HepG2 (cell line): Measurements from ENCODE around the gene FAT1. TPM values are rescaled to one million over a fixed set of nuclear protein-coding genes. Genes with fewer than 3 reads are reported as not detected.

ENCODE experiments used
- ARNTL ChIP-seq: sonication (generic); formaldehyde crosslinking; IDR thresholded peaks from 2 replicates; pipeline ENCODE4 v1.4.0; 2020; ENCODE audit warnings: mild to moderate bottlenecking, missing genetic modification reagents
- CBX2 ChIP-seq, 2 experiments: fragments of 200-600 bp in 1 of 2; sonication (generic); formaldehyde crosslinking in 1 of 2; IDR thresholded peaks; 2 replicates each; pipeline versions ENCODE4 v1.7.0 to v1.8.1; 2018 to 2022; ENCODE audit warnings: low read depth in 2 of 2, low read length in 1 of 2, mild to moderate bottlenecking in 1 of 2, missing genetic modification reagents in 1 of 2
- CCAR2 ChIP-seq: fragments of 200-400 bp; formaldehyde crosslinking; optimal IDR thresholded peaks from 2 replicates; pipeline ENCODE3; 2018; ENCODE audit warnings: low read depth, mild to moderate bottlenecking, low read length, moderate library complexity
- HOXA7 ChIP-seq: sonication (generic); formaldehyde crosslinking; IDR thresholded peaks from 2 replicates; pipeline ENCODE4 v1.8.1; 2022; ENCODE audit warnings: mild to moderate bottlenecking, missing genetic modification reagents, moderate library complexity
- ISX ChIP-seq: sonication (generic); formaldehyde crosslinking; conservative IDR thresholded peaks from 2 replicates; pipeline ENCODE4 v1.5.0; 2020; ENCODE audit warnings: missing genetic modification reagents
- KDM6A ChIP-seq: IDR thresholded peaks from 2 replicates; pipeline ENCODE4 v1.6.1; 2016; ENCODE audit warnings: low read depth
- KLF11 ChIP-seq: IDR thresholded peaks from 2 replicates; pipeline ENCODE4 v1.6.1; 2016; ENCODE audit warnings: missing compliant biosample characterization
- NR2F2 ChIP-seq: IDR thresholded peaks from 2 replicates; pipeline ENCODE4 v1.6.1; 2012; ENCODE audit warnings: low read depth, inconsistent platforms, borderline replicate concordance
- NRL ChIP-seq: sonication (generic); formaldehyde crosslinking; IDR thresholded peaks from 2 replicates; pipeline ENCODE4 v1.5.0; 2020; ENCODE audit warnings: missing genetic modification reagents, mild to moderate bottlenecking, moderate library complexity, borderline replicate concordance
- PLRG1 ChIP-seq: fragments of 450-650 bp; conservative IDR thresholded peaks from 2 replicates; pipeline ENCODE4 v1.6.1; 2016
- PRMT3 ChIP-seq: sonication (generic); formaldehyde crosslinking; IDR thresholded peaks from 2 replicates; pipeline ENCODE4 v1.8.1; 2022; ENCODE audit warnings: low read depth, mild to moderate bottlenecking, moderate library complexity, missing genetic modification reagents, borderline replicate concordance
- SALL2 ChIP-seq: sonication (generic); formaldehyde crosslinking; IDR thresholded peaks from 2 replicates; pipeline ENCODE4 v1.8.1; 2023; ENCODE audit warnings: mild to moderate bottlenecking, missing genetic modification reagents, inconsistent platforms
- SIN3A ChIP-seq: IDR thresholded peaks from 2 replicates; pipeline ENCODE4 v1.6.1; 2011; ENCODE audit warnings: low read depth, mild to moderate bottlenecking, control low read depth, low read length, borderline replicate concordance
- SMAD9 ChIP-seq: sonication (generic); formaldehyde crosslinking; IDR thresholded peaks from 2 replicates; pipeline ENCODE4 v1.5.1; 2020; ENCODE audit warnings: mild to moderate bottlenecking, missing genetic modification reagents
- SNAI1 ChIP-seq: sonication (generic); formaldehyde crosslinking; IDR thresholded peaks from 2 replicates; pipeline ENCODE4 v1.5.0; 2020; ENCODE audit warnings: mild to moderate bottlenecking, missing genetic modification reagents, borderline replicate concordance
- SYNCRIP ChIP-seq: fragments of 200-400 bp; formaldehyde crosslinking; IDR thresholded peaks from 2 replicates; pipeline ENCODE4 v1.6.1; 2018; ENCODE audit warnings: mild to moderate bottlenecking, low read depth, low read length; ENCODE audit not compliant: insufficient read depth
- ZFX ChIP-seq: sonication (generic); formaldehyde crosslinking; IDR thresholded peaks from 2 replicates; pipeline ENCODE4 v1.4.0; 2020; ENCODE audit warnings: mild to moderate bottlenecking, low read depth, missing genetic modification reagents, moderate library complexity
- ZNF205 ChIP-seq: IDR thresholded peaks from 2 replicates; pipeline ENCODE4 v1.6.1; 2018; ENCODE audit warnings: missing biosample characterization, missing genetic modification reagents
- ZNF510 ChIP-seq: sonication (generic); formaldehyde crosslinking; IDR thresholded peaks from 2 replicates; pipeline ENCODE4 v1.4.0; 2020; ENCODE audit warnings: low read depth, mild to moderate bottlenecking, missing genetic modification reagents
- ZNF567 ChIP-seq: sonication (generic); formaldehyde crosslinking; IDR thresholded peaks from 2 replicates; pipeline ENCODE4 v1.8.1; 2023; ENCODE audit warnings: mild to moderate bottlenecking, missing genetic modification reagents, borderline replicate concordance
- ZNF660 ChIP-seq: sonication (generic); formaldehyde crosslinking; IDR thresholded peaks from 2 replicates; pipeline ENCODE4 v1.5.1; 2020; ENCODE audit warnings: mild to moderate bottlenecking, low read depth, missing genetic modification reagents, borderline replicate concordance
- ZNF672 ChIP-seq: sonication (generic); formaldehyde crosslinking; IDR thresholded peaks from 2 replicates; pipeline ENCODE4 v1.8.1; 2022; ENCODE audit warnings: missing genetic modification reagents
- ZNF790 ChIP-seq: sonication (generic); formaldehyde crosslinking; IDR thresholded peaks from 2 replicates; pipeline ENCODE4 v1.8.0; 2022; ENCODE audit warnings: missing genetic modification reagents, mild to moderate bottlenecking, borderline replicate concordance
- ZNF792 ChIP-seq: IDR thresholded peaks from 2 replicates; pipeline ENCODE4 v1.6.1; 2016
- polyA plus RNA-seq, 8 experiments: library from polyadenylated mRNA; depleted of rRNA in 3 of 8; stranded (reverse) in 7 of 8; unstranded in 1 of 8; fragments of >200 nt; fragmentation: Illumina TruSeq in 4 of 8; extraction: Trizol in 4 of 8; gene quantifications; 2 replicates each; pipeline versions ENCODE4 v1.2.1 to v1.2.3, GENCODE V29; 2011 to 2016; ENCODE audit warnings: low read depth in 4 of 8, missing spikeins in 1 of 8, mixed read lengths in 1 of 8; ENCODE audit not compliant: insufficient read depth in 1 of 8
- total RNA-seq, 5 experiments: library from RNA; depleted of rRNA; stranded (reverse); fragments of >200 nt; fragmentation: Illumina TruSeq; extraction: Trizol; gene quantifications; 2 replicates each; pipeline ENCODE4 v1.2.3, GENCODE V29; 2016; ENCODE audit warnings: low read depth in 1 of 5
- TF ChIP-seq, protein P1 (sequence below): IDR thresholded peaks from 2 replicates; pipeline ENCODE4 v1.6.1; 2016; ENCODE audit warnings: missing biosample characterization, missing genetic modification reagents, low read depth
- TF ChIP-seq, protein P2 (sequence below): sonication (generic); formaldehyde crosslinking; conservative IDR thresholded peaks from 2 replicates; pipeline ENCODE4 v1.4.0; 2020; ENCODE audit warnings: mild to moderate bottlenecking, missing genetic modification reagents, moderate library complexity

FAT1 gene
- total and polyA plus RNA-seq, 2 of the 13 experiments (the other 11 are each of a cell fraction or from before 2014, with no cell fraction given): 185 to 216 TPM

DNA sequence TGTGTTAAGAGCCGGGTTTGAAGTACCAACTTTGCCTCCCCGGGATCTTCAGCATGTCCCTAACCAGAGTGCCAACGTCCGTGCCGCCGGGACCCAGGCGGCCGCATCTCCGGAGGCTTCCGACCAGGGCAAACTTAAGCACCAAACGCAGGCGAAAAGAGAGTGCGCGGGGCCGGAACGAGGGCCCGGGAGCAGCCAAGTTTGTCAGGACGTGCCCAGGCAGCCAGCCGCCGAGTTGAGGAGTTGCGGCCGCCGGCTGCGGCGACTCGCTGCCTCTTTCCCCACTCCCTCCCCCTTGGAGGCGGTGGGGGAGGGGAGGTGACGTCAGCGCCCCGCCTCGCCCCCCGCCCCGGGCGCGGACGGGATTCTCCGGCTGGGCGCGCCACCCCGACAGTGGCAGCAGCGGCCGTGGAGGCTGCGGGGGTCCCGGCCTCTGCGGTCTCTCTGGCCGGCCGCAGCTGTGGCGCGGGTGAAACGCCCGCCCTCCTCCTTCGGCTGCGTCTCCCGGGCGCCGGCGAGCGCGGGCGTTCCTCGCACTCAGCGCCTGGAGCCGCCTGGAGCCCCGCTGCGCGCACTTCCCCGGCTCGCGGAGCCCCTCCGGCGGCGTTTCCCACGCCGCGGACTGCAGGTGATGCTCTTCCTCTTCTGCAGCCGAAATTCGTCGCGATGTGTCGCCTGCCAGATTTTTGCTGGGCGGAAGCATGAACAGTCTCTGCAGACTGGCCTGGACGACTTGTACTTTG, 2.9 kb upstream of the FAT1 start (continued):
- TF ChIP-seq ZNF660 (CRISPR knock-in tag) (no peak; the same call in 1 of the 2 replicates), ISX (no peak), KDM6A (no peak), CBX2 (IDR thresholded peaks at IDR 0.05; ENCODE audit: low read depth, low read length) (no peak), CBX2 (CRISPR knock-in tag; IDR thresholded peaks at IDR 0.05; ENCODE audit: low read depth) (no peak), HOXA7 (CRISPR knock-in tag) (no peak), CCAR2 (no peak), SALL2 (CRISPR knock-in tag) (peak; percentile 90), ARNTL (CRISPR knock-in tag) (no peak), PRMT3 (no peak), SIN3A (0 out of 2 replicates have a peak, but pooled peaks have one; percentile 55), ZNF567 (CRISPR knock-in tag) (no peak), ZNF672 (CRISPR knock-in tag) (no peak; the same call in 1 of the 2 replicates), PLRG1 (no peak), SNAI1 (CRISPR knock-in tag) (no peak), ZNF792 (CRISPR knock-in tag) (peak; percentile 83), NRL (CRISPR knock-in tag) (peak; percentile 61; the same call in 1 of the 2 replicates), SMAD9 (CRISPR knock-in tag) (no peak), ZNF205 (CRISPR knock-in tag) (peak; percentile 29; the same call in 1 of the 2 replicates), KLF11 (no peak), ZNF790 (CRISPR knock-in tag) (peak; percentile 50; the same call in 1 of the 2 replicates), NR2F2 (no peak; the same call in 1 of the 2 replicates), SYNCRIP (no peak), ZNF510 (CRISPR knock-in tag) (0 out of 2 replicates have a peak, but pooled peaks have one; percentile 80), ZFX (peak; percentile 63)
- TF ChIP-seq, protein P1, sequence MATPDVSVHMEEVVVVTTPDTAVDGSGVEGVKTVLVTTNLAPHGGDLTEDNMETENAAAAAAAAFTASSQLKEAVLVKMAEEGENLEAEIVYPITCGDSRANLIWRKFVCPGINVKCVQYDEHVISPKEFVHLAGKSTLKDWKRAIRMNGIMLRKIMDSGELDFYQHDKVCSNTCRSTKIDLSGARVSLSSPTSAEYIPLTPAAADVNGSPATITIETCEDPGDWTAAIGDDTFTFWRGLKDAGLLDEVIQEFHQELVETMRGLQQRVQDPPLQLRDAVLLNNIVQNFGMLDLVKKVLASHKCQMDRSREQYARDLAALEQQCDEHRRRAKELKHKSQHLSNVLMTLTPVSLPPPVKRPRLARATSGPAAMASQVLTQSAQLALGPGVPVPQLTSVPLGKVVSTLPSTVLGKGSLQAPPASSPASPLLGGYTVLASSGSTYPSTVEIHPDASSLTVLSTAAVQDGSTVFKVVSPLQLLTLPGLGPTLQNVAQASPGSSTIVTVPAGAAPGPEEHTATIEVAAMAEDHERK: no peak
- TF ChIP-seq, protein P2, sequence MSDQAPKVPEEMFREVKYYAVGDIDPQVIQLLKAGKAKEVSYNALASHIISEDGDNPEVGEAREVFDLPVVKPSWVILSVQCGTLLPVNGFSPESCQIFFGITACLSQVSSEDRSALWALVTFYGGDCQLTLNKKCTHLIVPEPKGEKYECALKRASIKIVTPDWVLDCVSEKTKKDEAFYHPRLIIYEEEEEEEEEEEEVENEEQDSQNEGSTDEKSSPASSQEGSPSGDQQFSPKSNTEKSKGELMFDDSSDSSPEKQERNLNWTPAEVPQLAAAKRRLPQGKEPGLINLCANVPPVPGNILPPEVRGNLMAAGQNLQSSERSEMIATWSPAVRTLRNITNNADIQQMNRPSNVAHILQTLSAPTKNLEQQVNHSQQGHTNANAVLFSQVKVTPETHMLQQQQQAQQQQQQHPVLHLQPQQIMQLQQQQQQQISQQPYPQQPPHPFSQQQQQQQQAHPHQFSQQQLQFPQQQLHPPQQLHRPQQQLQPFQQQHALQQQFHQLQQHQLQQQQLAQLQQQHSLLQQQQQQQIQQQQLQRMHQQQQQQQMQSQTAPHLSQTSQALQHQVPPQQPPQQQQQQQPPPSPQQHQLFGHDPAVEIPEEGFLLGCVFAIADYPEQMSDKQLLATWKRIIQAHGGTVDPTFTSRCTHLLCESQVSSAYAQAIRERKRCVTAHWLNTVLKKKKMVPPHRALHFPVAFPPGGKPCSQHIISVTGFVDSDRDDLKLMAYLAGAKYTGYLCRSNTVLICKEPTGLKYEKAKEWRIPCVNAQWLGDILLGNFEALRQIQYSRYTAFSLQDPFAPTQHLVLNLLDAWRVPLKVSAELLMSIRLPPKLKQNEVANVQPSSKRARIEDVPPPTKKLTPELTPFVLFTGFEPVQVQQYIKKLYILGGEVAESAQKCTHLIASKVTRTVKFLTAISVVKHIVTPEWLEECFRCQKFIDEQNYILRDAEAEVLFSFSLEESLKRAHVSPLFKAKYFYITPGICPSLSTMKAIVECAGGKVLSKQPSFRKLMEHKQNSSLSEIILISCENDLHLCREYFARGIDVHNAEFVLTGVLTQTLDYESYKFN: peak; percentile 66; the same call in 1 of the 2 replicates
